HG02852 (cell line): ENCODE measurements around the gene ASTN2.
"Not testable (repeated sequence)": the region's sequence is repeated elsewhere in the genome, so short reads cannot be mapped to it uniquely, and the experiment has no call there.

Source experiments
- ATAC-seq: cut with Tn5 transposase; IDR thresholded peaks from one replicate; pipeline ENCODE4 v1.9.1; 2021; ENCODE audit warnings: mild to moderate bottlenecking, moderate library complexity; ENCODE audit not compliant: unreplicated experiment

The ASTN2 gene

DNA sequence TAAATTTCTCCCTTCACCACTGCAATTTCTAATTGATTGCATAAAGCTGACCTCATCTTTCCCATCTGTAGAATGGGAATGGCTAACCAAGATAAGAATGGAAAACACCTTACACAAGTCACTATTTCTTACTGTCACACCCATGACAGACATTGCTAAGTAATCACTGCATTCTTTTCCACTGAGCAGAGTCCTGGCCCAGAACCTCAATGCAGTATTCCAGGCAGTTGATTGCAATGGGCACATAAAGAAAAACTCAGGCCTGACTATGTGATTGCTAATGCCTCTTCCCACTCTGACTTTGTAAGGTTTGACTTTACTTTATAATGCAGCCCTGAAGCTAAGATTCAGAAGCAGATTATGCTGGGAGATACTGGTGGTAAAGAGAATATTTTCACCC, 698.4 kb downstream of the ASTN2 start:
- ATAC-seq: no peak

- no peak for ATAC-seq
Measured at GRCh38 chr9:116715751-116716150, 699.1 kb downstream of the ASTN2 start.

DNA sequence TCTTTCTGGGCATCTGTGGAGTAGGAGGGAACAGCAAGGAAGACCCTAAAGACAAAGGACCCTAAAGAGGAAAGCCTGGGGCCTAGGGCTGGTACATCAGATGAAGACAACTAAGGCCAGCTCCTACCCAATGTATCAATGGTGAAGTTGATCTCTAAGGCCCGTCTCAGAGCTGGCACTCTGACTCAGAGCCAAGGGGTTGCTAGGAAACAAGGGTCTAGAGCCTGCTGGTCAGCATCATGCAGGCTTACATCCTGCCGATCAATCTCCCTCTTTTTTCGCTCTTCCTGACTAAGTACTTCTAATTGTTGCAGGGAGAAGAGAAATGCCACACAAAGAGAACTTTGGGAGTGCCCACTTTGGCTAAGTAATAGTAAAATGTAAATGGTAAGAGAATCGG, 701.6 kb downstream of the ASTN2 start:
- ATAC-seq: no peak

- ATAC-seq: no peak
Measured at GRCh38 chr9:116712781-116713180, 702.1 kb downstream of the ASTN2 start.

GRCh38 chr9:116706310-116707290, 708.3 kb downstream of the ASTN2 start:
- ATAC-seq: no peak

DNA sequence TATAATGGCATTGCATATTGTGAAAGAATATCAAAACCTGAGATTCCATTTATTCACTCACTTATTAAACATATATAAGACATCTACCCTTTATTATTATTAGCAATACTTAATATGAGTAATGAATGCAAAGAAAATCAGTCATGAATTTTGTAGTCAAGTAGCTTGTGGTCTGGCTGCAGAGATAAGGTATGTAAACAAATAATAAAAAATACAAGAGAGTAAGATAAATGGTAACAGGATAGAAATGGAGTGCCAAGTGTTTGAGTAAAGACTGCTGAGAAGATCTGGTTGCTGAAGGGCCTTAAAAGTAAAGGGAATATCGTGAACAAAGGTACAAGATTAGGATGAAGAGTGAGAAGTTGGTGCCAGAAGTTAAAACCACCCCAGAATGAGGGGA, 709.3 kb downstream of the ASTN2 start:
- ATAC-seq: no peak

GRCh38 chr9:116704470-116704869, 710.4 kb downstream of the ASTN2 start:
- no peak for ATAC-seq

GRCh38 chr9:116703634-116704033, 711.2 kb downstream of the ASTN2 start:
- no peak for ATAC-seq

- no peak for ATAC-seq
Measured at GRCh38 chr9:116701940-116702642, 712.8 kb downstream of the ASTN2 start.

GRCh38 chr9:116700882-116701865, 713.7 kb downstream of the ASTN2 start:
- ATAC-seq: no peak

DNA sequence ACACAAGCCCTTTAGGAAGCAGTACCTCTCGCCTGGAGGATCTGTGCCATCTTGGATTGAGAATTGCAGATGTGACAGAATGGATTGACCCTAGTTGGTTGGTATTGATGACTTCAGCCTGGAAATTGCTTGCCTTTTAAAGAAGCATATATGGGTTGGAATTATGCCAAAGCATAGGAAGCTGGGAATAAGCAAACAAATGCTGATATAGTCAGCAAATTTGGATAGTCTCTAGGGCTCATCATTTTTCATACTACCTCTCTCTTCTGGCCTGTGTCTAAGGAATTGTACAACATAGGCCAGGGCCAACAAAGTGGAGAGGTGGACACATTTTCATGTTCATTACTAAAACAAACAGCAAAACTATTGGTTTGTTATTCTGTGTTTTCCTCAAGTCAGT, 714.6 kb downstream of the ASTN2 start:
- no peak for ATAC-seq

DNA sequence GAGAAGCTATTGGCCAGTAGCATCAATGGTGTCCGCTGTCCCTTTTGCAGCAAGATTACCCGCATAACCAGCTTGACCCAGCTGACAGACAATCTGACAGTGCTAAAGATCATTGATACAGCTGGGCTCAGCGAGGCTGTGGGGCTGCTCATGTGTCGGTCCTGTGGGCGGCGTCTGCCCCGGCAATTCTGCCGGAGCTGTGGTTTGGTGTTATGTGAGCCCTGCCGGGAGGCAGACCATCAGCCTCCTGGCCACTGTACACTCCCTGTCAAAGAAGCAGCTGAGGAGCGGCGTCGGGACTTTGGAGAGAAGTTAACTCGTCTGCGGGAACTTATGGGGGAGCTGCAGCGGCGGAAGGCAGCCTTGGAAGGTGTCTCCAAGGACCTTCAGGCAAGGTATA, 717.0 kb downstream of the ASTN2 start:
- ATAC-seq: no peak

GRCh38 chr9:116697362-116697761, 717.5 kb downstream of the ASTN2 start:
- ATAC-seq: no peak

DNA sequence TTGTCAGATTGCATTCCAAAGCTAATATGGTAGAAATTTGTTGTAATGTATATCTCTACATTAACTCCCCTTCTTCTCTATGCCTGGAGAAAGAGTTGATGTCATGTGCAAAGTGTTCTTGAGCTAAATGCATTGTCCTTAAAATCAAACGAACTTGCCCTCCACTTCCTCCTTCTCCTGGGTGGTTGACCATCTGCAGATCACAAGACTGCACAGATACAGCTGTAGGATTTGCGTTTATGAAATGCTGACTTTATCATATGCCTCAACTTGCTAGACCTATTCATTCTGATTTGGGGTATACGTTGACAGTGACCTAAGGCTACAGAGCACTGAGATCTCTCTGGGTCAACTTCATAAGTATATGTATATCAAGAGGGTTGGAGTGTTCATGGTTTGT, 719.4 kb downstream of the ASTN2 start:
- no peak for ATAC-seq

- no peak for ATAC-seq
Measured at GRCh38 chr9:116694785-116695291, 720.0 kb downstream of the ASTN2 start.

DNA sequence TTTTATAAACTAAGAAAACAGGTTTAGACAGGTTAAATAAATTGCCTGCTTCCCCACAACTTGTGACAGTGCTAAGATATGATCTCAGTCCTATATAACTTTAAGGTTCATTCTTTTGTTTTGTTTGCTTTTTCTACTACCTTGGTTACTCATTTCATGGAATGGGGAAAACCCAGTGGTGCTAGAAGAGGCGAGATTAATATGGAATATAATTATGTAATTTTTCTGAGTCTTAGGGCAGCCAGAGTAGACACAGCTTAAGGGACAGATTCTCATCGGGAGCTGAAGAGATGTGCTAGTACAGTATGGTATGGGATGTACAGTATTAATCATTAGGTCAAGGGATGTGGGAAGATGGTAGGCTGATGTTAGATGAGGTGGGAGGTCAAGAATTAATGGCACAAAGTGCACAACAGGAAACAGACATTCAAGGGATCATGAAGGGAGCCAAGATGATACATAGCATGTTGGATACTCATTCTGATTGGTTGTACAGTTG, 721.6 kb downstream of the ASTN2 start:
- no peak for ATAC-seq

DNA sequence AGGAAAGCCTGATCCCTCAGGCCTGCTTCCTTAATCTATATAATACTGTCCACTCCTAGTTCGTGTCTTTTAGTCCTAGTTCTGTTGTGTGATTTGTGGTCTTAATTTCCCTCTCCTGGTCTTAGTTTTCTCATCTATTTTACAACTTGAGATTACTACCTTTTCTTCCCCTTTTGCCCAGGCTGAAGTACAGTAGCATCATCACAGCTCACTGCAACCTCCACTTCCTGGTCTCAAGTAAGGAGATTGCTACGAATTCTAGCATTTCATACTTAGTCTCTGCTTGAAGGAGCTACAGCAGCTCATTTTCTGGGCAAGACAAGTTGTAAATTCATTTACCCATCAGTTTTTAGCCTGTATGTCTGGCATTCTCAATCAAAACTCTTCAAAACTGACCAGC, 722.2 kb downstream of the ASTN2 start:
- ATAC-seq: no peak

GRCh38 chr9:116691607-116692006, 723.2 kb downstream of the ASTN2 start:
- ATAC-seq: no peak

GRCh38 chr9:116690805-116691204, 724.1 kb downstream of the ASTN2 start:
- not testable (repeated sequence) for ATAC-seq

DNA sequence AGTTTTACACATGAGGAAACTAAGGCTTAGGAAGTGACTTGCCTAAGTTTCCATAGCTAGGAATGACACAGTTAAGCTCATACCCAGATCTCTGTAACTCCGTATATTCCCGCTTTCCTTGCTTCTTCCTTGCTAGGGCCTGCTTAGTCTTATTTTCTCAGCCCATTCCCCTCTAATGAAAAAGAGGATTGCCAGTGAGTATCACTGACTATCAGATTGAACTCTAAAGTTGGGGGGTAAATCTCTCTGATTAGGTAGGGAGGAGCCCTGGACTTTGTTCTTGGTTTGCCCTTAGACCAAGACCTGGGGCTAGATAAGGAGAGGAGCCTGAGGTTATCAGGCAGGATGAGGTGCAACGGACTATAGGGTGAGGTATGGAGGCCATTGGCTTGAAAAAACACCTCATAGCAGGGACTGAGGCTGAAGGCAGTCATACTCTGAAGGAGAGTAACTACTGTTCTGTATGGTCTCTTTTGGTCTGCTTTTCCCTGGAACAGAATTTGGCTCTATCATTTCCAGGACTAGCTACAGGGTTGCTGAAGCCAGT, 725.3 kb downstream of the ASTN2 start:
- ATAC-seq: no peak
